SU-DHL-6 (cell line): ENCODE data around the gene BLMH.

Experiments
- H2AFZ ChIP-seq: fragments of 200-600 bp; sonication (generic); 2 replicates; pipeline ENCODE4 v1.6.1; 2014; ENCODE audit warnings: low read depth, mild to moderate bottlenecking, moderate library complexity, mixed read lengths, antibody characterized with exemption, low read length; ENCODE audit not compliant: severe bottlenecking
- H3F3A ChIP-seq: fragments of 200-600 bp; shearing (Covaris generic); 2 replicates; pipeline ENCODE4 v1.6.0; 2016; ENCODE audit warnings: antibody characterized with exemption, mild to moderate bottlenecking; ENCODE audit not compliant: insufficient read depth
- H3K27ac ChIP-seq: fragments of 200-600 bp; sonication (generic); 2 replicates; pipeline ENCODE4 v1.5.1; 2016; ENCODE audit warnings: low read depth, mild to moderate bottlenecking, low read length, moderate library complexity, mixed read lengths
- H3K27me3 ChIP-seq: fragments of 200-600 bp; sonication (generic), shearing (Covaris generic); 2 replicates; pipeline ENCODE4 v1.6.0; 2014; ENCODE audit warnings: mild to moderate bottlenecking, low read length
- H3K36me3 ChIP-seq: fragments of 200-600 bp; sonication (generic); 2 replicates; pipeline ENCODE4 v1.6.1; 2014; ENCODE audit warnings: mild to moderate bottlenecking, low read length, mixed read lengths
- H3K4me2 ChIP-seq: fragments of 300-600, 200-600 bp; shearing (Covaris generic), sonication (generic); 2 replicates; pipeline ENCODE4 v1.6.0; 2014; ENCODE audit warnings: low read length, low read depth, mild to moderate bottlenecking; ENCODE audit not compliant: poor library complexity, severe bottlenecking
- H3K4me3 ChIP-seq: fragments of 200-600 bp; sonication (generic); 2 replicates; pipeline ENCODE4 v1.5.1; 2014; ENCODE audit warnings: antibody characterized with exemption, low read length, mild to moderate bottlenecking, mixed read lengths; ENCODE audit not compliant: insufficient read depth, poor library complexity, severe bottlenecking
- H3K79me2 ChIP-seq: fragments of 200-600 bp; sonication (generic); 2 replicates; pipeline ENCODE4 v1.6.1; 2014; ENCODE audit warnings: mild to moderate bottlenecking, low read length, moderate library complexity; ENCODE audit not compliant: insufficient read depth
- H3K9ac ChIP-seq: fragments of 200-600 bp; sonication (generic); 2 replicates; pipeline ENCODE4 v1.7.0; 2014; ENCODE audit warnings: mild to moderate bottlenecking, low read length
- H3K9me2 ChIP-seq: fragments of 200-600 bp; sonication (generic); replicated peaks from 2 replicates; pipeline ENCODE4 v1.6.1; 2014; ENCODE audit warnings: low read length; ENCODE audit not compliant: insufficient read depth
- H3K9me3 ChIP-seq: fragments of 200-600 bp; sonication (generic); 2 replicates; pipeline ENCODE4 v1.6.1; 2014; ENCODE audit warnings: low read length, mixed read lengths; ENCODE audit not compliant: insufficient read depth
- H4K20me1 ChIP-seq: fragments of 200-600 bp; sonication (generic); 2 replicates; pipeline ENCODE4 v1.6.1; 2014; ENCODE audit warnings: low read depth, mild to moderate bottlenecking, antibody characterized with exemption, low read length, moderate library complexity, mixed read lengths
- CTCF ChIP-seq: fragments of 200-600 bp; sonication (generic); IDR thresholded peaks from one replicate; pipeline ENCODE4 v1.5.1; 2017; ENCODE audit warnings: antibody characterized with exemption, mild to moderate bottlenecking, low read length, moderate library complexity; ENCODE audit not compliant: insufficient read depth, poor library complexity, severe bottlenecking
- EZH2phosphoT487 ChIP-seq: fragments of 200-600 bp; sonication (generic), shearing (Covaris generic); conservative IDR thresholded peaks from 2 replicates; pipeline ENCODE4 v1.6.1; 2018; ENCODE audit warnings: mild to moderate bottlenecking, antibody characterized with exemption, low read length, moderate library complexity, mixed read lengths

The BLMH gene

GRCh38 chr17:30251931-30252330 is 39.8 kb downstream of the BLMH start:
- H4K20me1 ChIP-seq: no peaks in the 10 kb centered on the region
- peaks cover 16% of the 10 kb centered on the region; the same call in 1 of the 2 replicates for H3K36me3 ChIP-seq
- no peak overlapping the region for H3K9ac ChIP-seq
- no peaks in the 10 kb centered on the region for H3K79me2 ChIP-seq
- H3F3A ChIP-seq: peaks cover 4% of the 10 kb centered on the region; the same call in 1 of the 2 replicates
- H3K27me3 ChIP-seq: no peaks in the 10 kb centered on the region
- no peak overlapping the region for H3K4me2 ChIP-seq
- no peaks in the 10 kb centered on the region for H3K9me2 ChIP-seq
- TF ChIP-seq EZH2phosphoT487: no peak
- TF ChIP-seq CTCF: no peak
- no peaks in the 10 kb centered on the region for H3K9me3 ChIP-seq
- H3K27ac ChIP-seq: no peak overlapping the region
- no peak overlapping the region for H2AFZ ChIP-seq
- no peak overlapping the region for H3K4me3 ChIP-seq

- no peak overlapping the region for H3K9ac ChIP-seq
- peaks cover 14% of the 10 kb centered on the region; the same call in 1 of the 2 replicates for H3K36me3 ChIP-seq
- H3K27ac ChIP-seq: no peak overlapping the region
- no peak overlapping the region for H2AFZ ChIP-seq
- no peaks in the 10 kb centered on the region for H3K9me2 ChIP-seq
- TF ChIP-seq EZH2phosphoT487: no peak
- no peak for TF ChIP-seq CTCF
- H3K79me2 ChIP-seq: no peaks in the 10 kb centered on the region
- no peaks in the 10 kb centered on the region for H3K9me3 ChIP-seq
- no peaks in the 10 kb centered on the region for H4K20me1 ChIP-seq
- no peak overlapping the region for H3K4me3 ChIP-seq
- peaks cover 11% of the 10 kb centered on the region; the same call in 1 of the 2 replicates for H3F3A ChIP-seq
- no peak overlapping the region for H3K4me2 ChIP-seq
- H3K27me3 ChIP-seq: no peaks in the 10 kb centered on the region
Measured at GRCh38 chr17:30249460-30249859, 42.3 kb downstream of the BLMH start.

GRCh38 chr17:30248786-30249185 is 43.0 kb downstream of the BLMH start:
- Histone ChIP-seq H4K20me1 (no peaks in the 10 kb centered on the region), H3K9ac (no peak overlapping the region), H3K9me2 (no peaks in the 10 kb centered on the region), H3K27me3 (no peaks in the 10 kb centered on the region), H3K4me3 (no peak overlapping the region), H3K27ac (no peak overlapping the region), H3K79me2 (no peaks in the 10 kb centered on the region), H3F3A (peaks cover 11% of the 10 kb centered on the region; the same call in 1 of the 2 replicates), H3K4me2 (no peak overlapping the region), H2AFZ (no peak overlapping the region), H3K9me3 (no peaks in the 10 kb centered on the region), H3K36me3 (peaks cover 14% of the 10 kb centered on the region; the same call in 1 of the 2 replicates)
- TF ChIP-seq CTCF: no peak
